MM.1S (cell line): ENCODE results near the gene COX4I1.

Experiments used
- EZH2 ChIP-seq: fragments of 300-600 bp; sonication (generic); optimal IDR thresholded peaks from 2 replicates; pipeline ENCODE3; 2017; ENCODE audit warnings: low read depth, mild to moderate bottlenecking, antibody characterized with exemption, low read length, mixed read lengths
- TF ChIP-seq, protein P1 (sequence below): fragments of 300-600 bp; sonication (generic); IDR thresholded peaks from 2 replicates; pipeline ENCODE4 v1.5.1; 2016; ENCODE audit warnings: antibody characterized with exemption, low read length, mixed read lengths

DNA sequence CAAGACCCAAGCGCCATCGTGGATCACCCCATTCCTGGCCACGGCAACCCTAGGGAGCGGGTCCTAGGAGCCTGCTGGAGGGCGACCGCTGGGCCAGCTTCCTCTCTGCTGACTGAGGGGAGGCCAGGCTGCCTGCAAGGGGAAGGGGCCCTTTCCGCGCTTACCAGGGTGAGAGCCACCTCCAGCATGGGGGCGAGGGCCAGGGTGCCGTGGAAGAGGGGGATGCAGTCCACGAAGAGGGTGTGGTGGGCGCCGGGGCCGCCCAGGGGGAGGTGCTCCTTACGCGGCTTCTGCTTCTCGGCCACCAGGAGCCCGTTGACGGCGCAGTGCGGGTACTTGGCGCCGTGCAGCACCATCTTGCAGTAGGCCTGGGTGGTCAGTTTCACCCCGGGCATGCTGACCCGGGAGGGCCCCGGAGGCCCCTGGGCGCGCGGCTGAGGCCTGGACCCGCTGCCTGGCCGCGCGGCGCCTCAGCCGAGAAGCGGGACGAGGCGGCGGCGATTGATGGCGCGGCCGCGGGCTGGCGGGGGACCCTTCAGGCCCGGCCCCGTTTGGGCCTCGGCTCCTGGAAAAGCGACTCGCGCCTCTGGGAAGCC, 496 bp upstream of the COX4I1 start:
- TF ChIP-seq, protein P1, sequence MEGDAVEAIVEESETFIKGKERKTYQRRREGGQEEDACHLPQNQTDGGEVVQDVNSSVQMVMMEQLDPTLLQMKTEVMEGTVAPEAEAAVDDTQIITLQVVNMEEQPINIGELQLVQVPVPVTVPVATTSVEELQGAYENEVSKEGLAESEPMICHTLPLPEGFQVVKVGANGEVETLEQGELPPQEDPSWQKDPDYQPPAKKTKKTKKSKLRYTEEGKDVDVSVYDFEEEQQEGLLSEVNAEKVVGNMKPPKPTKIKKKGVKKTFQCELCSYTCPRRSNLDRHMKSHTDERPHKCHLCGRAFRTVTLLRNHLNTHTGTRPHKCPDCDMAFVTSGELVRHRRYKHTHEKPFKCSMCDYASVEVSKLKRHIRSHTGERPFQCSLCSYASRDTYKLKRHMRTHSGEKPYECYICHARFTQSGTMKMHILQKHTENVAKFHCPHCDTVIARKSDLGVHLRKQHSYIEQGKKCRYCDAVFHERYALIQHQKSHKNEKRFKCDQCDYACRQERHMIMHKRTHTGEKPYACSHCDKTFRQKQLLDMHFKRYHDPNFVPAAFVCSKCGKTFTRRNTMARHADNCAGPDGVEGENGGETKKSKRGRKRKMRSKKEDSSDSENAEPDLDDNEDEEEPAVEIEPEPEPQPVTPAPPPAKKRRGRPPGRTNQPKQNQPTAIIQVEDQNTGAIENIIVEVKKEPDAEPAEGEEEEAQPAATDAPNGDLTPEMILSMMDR, result no peak
- no peak for TF ChIP-seq EZH2
